Epidermal melanocyte (primary cell): ENCODE results near the gene SNURF.
"Not testable (repeated sequence)": the region's sequence is repeated elsewhere in the genome, so short reads cannot be mapped to it uniquely, and the experiment has no call there.

Experiments
- DNase-seq: peaks from one replicate; pipeline ENCODE4 v3.0.0; 2011; ENCODE audit warnings: low spot score; ENCODE audit not compliant: insufficient read length

The SNURF gene, protein sequence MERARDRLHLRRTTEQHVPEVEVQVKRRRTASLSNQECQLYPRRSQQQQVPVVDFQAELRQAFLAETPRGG

DNA sequence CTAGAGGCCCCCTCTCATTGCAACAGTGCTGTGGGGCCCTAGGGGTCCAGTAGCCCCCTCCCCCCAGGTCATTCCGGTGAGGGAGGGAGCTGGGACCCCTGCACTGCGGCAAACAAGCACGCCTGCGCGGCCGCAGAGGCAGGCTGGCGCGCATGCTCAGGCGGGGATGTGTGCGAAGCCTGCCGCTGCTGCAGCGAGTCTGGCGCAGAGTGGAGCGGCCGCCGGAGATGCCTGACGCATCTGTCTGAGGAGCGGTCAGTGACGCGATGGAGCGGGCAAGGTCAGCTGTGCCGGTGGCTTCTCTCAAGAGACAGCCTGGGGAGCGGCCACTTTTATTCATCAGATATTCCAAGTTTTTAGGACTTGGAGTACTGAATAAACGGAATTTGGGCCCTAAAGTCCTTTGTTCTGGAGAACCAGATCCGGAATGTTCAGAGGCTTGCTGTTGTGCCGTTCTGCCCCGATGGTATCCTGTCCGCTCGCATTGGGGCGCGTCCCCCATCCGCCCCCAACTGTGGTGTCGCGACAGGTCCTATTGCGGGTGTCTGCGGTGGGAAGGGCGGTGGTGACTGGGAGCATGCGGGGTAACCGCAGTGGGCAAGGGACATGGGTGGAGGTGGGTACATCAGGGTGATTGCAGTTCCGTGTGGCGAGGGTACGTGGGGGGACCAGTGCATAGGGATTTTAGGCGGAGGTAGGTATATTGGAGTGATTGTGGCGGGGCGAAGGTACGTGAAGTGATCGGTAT lies at the start of gene SNURF, which contains the start of gene SNRPN:
SNURF (plus strand) TSS at position 205 of the 748 bp plus-strand sequence; CDS start at position 267, 62 bp downstream.
SNRPN (plus strand) TSS at position 205 of the 748 bp plus-strand sequence. CDS start 19,467 bp downstream, outside the sequence.
- no peak for DNase-seq

DNA sequence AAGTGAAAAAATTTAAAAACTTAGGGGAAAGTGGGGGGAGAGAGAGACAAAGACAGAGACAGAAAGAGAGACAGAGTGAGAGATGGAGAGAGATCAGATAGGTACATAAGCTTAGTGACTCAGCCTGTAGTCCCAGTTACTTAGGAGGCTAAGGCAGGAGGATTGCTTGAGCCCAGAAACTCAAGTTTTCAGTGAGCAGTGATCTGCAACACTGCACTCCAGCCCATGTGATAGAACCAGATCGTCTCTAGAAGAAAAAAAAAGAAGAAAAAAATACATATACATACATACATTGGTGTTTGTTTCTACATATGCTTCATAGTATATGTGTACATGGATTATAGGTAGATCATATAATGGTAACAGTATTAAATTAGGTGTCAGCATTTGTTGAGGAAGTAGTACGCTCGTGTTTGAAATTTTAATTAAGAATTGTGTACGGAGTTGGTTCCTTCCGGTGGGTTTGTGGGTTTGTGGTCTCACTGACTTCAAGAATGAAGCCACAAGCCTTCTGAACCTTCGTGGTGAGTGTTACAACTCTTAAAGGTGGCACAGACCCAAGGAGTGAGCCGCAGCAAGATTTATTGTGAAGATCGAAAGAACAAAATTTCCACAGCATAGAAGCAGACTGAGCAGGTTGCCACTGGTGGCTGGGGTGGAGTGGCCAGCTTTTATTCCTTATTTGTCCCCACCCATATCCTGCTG lies 38.3 kb upstream of the SNURF start:
- no peak for DNase-seq

DNA sequence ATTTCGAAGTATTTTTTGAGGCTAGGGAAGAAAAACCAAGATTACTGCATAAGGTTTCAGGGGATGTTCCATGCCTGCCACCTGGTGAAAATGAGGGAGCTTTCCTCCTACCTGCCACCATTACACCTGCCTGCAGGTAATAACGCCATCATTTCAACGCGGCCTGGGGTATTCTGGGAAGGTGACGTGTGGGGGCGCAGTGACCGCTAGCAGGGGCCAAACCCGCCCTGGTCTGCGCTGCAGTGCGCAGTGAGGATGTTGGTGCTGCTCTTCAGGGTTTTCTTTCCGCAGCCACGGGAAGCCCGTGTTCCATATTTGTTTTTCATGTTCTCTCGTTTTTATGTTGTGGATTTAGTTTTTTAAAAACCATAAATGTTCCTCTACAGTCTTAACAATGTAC lies 37.4 kb upstream of the SNURF start:
- DNase-seq: no peak

DNA sequence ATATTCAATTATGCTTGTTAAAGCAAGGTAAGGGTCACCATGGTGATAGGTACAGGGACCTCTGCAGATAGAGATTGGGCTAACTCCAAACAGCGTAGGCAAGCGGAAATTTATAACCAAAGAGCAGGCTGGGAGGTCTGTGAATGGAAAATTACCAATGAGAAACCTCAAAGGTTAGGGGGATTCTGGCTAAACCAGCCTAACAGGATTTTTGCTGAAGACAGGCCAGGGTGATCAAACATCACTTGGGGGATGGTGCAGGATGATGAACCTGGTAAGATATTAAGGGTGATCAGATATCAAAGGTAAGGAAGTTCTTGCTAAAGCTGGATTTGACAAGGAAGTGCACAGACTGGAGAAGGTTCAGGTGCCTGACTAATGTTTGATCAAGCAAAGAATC lies 35.3 kb upstream of the SNURF start:
- no peak for DNase-seq

DNA sequence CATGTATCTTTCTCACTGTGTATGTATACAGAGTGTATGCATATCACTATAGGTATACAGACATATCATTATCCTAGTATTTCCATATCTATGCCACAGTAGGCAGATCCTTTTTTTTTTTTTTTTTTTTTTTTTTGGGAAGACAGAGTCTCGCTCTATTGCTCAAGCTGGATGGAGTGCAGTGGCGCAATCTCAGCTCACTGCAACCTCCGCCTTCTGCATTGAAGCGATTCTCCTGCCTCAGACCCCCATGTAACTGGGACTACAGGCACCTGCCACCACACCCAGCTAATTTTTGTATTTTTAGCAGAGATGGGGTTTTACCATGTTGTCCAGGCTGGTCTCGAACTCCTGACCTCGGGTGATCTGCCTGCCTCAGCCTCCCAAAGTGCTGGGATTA lies 32.0 kb upstream of the SNURF start:
- not testable (repeated sequence) for DNase-seq

DNA sequence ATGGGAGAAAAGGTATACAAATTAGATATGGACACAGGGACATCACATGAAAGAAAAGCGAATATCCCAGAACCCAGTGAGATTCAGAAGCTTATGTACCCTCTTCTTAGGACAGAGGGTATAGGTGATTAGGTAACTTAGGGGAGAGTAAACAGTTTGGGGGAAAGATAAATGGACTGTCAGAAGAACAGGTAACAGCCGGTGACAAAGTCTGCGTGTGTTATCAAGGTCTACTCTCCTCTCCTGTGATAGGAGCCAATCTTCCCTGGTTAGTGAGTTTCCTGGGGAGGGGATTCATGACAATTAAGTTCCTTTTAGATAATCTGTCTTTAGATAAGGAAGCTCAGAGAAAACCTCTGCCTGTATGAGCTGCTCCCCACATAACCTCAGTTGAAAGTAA lies 30.6 kb upstream of the SNURF start:
- no peak for DNase-seq

DNA sequence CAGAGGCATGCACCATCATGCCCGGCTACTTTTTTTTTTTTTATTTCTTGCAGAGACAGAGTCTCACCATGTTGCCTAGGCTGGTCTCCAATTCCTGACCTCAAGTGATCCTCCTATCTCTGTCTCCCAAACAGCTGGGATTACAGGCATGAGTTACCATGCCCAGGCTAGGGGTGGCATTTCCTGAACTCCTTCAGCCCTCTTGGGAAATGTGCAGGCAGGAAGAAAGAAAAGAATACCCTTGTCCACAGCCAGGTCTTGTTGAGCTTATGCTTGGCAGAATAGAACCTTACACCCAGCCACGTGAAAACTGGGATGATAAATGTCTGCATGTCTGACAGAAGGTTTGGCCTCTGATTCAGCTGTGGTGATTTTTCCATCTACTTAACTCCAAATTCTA lies 30.2 kb upstream of the SNURF start:
- DNase-seq: no peak

DNA sequence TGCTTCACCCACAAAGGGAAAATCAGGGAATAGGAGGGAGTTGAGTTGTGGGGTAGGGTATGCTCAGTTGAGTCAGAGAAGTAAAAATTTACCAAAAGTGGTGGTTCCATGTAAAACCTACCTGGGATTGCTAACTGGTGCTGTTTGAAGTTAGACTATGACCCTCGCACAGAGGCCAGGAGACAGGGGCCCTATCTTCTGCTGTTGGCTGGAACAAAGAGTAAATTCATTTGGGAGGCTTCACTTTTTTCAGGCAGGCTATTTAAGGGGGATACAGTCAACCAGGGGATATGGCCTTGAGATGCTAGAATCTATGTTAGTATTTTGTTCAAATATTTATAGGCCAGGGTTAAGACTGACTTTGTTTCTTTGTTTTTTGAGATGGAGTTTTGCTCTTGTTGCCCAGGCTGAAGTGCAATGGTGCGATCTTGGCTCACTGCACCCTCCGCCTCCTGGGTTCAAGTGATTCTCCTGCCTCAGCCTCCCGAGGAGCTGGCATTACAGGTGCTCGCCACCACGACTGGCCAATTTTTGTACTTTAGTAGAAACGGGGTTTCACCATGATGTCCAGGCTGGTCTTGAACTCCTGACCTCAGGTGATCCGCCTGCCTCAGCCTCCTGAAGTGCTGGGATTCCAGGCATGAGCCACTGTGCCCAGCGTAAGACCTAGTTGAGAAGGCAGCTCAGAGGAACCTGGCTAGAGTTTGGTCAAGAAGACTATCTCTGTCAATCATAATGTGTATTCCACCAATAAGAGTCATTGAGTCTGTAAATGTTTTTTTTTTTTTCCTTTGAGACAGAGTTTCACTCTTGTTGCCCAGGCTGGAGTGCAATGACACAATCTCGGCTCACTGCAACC lies 22.7 kb upstream of the SNURF start:
- DNase-seq: not testable (repeated sequence)

DNA sequence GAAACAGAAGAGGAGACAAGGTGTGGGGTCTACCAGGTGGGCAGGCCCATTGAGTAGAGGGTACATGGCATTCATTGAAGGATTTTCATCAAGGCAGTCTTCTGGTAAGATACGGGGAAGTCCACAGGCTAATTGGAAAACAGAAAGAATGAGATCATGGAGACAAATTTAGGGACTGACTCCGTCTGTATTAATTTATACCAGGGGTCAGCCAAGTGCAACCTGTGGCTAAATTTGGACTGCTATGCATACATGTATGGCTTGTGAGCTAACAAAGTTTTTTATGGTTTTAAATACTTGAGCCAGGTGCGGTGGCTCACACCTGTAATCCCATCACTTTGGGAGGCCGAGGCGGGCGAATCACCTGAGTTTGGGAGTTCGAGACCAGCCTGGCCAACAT lies 21.1 kb upstream of the SNURF start:
- no peak for DNase-seq

DNA sequence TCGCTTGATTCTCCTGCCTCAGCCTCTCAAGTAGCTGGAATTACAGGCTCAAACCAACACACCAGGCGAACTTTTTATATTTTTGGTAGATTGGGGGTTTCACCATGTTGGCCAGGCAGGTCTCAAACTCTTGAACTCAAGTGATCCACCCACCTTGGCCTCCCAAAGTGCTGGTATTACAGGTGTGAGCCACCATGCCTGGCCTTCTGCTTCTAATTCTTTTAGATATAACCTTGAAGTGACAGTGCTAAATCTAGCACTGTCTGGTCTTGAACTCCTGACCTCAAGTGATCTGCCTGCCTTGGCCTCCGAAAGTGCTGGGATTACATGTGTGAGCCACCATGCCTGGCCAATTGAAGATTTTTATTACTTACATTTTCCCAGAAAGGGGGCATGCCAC lies 16.6 kb upstream of the SNURF start:
- DNase-seq: not testable (repeated sequence)

DNA sequence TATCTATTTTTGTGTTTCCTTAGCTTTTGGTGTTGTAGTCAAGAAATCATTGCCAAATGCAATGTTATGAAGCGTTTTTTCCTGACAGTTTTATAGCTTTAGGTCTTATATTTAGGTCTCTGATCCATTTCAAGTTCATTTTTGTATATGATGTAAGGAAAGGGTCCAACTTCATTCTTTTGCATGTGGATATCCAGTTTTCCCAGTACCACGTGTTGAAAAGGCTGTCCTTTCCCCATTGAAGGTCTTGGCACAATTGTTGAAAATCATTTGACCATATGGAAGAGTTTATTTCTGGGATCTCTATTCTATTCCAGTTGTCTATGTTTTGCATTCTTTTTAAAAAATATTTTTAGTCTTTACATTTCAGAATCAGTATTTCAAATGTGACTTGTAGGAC lies 14.6 kb upstream of the SNURF start:
- no peak for DNase-seq

DNA sequence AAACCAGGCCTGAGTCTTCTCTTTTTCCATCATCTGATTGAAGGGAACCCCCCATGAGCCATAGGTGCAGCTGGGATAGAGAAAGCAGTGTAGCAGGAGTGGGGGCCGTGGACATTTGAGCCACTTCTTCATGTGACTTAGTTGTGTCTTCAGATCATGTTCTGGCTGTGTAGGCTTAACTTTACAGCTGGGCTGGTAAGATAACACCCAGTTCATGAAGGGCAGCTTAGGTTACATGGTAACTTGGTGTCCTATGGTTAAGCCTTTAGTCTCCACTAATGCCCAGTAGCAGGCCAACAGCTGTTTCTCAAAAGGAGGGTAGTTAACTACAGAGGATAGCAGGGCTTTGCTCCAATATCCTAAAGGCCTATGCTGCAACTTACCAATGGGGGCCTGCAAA lies 11.4 kb upstream of the SNURF start:
- no peak for DNase-seq

DNA sequence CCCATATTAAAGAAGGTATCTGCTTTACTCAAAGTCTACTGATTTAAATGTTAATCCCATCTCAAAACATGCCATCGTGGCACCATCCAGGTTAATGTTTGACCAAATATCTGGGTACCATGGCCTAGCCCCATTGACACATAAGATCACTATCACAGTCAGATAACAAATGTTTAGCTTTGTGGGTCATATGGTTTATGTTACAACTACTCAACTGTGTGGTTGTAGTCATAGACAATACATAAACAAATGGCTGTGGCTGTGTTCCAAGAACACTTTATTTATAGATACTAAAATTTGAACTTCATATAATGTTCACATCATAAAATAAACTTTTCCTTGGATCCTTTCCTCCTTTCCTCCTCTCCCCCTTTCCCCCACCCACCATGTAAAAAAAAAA lies 9.8 kb upstream of the SNURF start:
- no peak for DNase-seq

DNA sequence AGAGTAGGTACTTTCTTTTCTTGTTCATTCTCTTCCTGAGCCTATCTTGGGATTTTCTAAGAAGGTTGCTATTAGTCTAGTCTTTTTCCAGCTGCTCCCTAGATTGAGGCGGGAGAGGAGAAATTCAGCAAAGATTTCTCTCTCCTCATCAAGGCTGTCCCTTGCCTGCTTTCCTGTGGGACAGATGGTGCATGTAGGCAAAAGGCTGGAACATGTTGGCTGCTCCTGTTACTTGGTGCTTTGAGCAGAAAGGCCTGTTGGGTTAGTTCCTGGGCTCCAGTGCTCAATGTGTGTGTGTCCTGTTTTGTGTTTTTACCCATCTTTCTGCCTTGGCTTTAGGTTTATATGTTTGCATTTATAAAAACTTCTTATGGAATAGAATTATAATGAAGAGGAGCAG lies 9.1 kb upstream of the SNURF start:
- DNase-seq: no peak

DNA sequence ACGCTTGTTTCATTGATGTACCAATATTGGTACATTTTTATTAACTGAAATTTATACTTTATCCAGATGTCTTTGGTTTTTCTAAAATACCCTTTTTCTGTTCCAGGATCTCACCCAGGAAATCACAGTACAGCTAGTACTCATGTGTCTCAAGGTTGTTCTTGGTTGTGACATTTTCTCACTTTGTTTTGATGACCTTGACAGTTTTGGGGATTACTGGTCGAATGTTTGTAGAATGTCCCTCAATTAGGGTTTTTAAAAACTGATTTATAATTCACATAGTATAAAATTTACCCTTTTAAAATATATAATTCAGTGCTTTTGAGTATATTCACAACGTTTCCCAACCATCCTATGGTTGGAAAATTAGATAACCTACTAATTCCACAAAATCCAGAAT lies 6.3 kb upstream of the SNURF start:
- DNase-seq: no peak

DNA sequence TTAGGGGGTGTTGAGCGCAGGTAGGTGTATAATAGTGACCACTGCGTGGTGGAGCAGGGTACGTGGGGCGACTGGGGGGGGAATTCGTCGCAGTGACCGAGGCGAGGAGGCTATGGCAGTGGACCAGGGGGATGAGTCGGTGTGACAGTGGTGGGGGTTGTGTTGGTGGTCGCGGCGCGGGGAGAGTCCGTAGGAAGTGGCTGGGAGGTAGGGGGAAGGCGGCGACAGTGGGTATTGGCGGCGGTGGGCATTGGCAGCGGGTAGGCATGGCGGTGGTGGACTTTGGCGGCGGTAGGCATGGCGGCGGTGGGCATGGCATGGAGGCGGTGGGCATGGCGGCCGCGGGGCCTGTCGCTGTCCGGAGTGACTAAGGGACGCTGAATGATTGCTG lies 739 bp downstream of the SNURF start:
- DNase-seq: no peak

DNA sequence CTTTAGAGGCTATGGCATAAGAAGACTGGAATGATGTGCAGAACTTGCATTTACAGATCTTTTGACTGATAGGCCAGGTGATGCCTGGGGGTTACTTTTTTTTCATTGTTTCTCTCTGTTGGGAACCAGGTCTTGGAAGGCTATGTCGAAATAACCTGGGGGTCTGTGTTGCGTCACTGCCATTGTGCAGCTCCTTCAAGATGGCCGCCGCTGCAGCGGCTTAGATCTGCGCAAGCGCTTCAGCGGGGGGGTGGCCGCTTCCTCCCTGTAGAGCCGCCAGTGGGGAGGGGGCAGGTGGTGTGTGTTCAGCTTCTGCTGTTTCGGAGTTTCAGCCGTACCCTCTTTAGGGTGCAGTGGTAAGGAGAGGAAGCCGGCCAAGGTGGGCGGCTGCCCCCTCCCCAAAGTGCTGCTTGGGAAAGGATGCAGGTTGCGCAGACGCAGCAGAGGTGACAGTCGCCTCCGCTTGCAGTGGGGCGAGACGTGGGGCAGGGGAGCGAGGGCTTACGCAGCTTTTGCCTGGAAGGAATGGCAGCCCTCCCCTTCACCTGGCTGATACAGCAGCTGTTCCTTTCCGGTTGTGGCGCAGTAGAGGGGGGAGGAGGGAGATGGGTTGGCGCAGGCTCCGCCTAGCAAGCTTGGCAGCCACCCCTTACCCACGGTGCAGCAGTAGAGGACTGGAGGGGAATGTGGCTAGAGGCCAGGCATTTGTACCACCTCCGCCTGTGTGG lies 1.5 kb downstream of the SNURF start:
- peak; percentile 27 for DNase-seq

DNA sequence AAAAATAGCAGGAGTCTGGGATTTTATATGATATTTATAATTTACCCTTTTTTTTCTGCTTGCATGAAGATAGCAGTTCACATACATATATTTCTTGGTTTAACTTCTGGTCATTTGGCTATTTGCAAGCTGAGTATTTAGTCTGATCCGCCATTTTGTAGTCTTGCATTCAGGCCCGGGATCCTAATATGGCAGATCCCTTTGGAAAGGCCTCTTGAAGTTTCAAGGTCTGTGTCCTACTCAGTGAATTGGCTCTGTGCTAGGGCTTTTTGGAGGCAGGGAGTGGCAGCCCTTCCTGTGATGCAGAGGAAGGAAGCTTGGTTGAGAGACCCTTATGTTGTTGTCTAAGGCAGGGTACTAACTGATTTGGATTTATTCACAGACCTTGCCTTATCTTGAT lies 2.9 kb downstream of the SNURF start:
- DNase-seq: no peak

DNA sequence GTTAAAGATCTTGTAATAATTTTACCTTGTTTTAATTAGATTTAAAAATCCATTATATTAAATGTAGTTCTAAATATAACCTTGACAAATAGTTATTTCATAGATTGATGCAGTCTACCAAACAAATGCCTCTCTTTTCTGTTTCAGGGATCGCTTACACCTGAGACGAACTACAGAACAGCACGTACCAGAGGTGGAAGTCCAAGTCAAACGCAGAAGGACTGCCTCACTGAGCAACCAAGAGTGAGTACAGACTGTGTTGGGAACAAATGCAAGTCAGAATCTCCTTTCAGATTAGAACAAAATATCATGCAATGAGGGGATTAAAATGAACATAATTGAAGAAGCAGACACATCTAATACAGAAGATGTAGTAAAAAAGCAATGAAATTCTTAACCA lies 7.2 kb downstream of the SNURF start:
- DNase-seq: no peak

DNA sequence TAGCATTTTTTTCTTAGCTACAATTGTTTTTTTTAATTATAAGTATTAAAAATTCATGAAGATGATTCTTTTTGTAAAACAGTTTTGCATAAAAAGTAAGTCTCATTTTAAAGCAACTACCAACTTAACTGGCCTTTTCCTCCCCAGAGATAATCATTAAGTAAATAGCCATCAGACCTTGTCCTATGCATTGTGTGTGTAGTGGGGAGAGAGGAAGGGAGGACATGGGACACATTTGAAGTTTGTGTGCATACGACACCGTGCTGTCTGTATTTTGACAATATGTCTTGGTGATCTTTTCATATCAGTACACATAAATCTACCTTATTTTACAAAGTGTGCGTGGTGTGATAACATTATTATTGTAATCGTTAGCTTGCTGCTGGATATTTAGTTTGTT lies 8.1 kb downstream of the SNURF start:
- no peak for DNase-seq
